CD4-positive, alpha-beta T cell treated with Interleukin-4 for 4 hours (primary cell): ENCODE data around the gene KCNJ9.

ENCODE experiments used
- DNase-seq: peaks from one replicate; pipeline ENCODE4 v3.0.0-alpha.2; 2020

The KCNJ9 gene

DNA sequence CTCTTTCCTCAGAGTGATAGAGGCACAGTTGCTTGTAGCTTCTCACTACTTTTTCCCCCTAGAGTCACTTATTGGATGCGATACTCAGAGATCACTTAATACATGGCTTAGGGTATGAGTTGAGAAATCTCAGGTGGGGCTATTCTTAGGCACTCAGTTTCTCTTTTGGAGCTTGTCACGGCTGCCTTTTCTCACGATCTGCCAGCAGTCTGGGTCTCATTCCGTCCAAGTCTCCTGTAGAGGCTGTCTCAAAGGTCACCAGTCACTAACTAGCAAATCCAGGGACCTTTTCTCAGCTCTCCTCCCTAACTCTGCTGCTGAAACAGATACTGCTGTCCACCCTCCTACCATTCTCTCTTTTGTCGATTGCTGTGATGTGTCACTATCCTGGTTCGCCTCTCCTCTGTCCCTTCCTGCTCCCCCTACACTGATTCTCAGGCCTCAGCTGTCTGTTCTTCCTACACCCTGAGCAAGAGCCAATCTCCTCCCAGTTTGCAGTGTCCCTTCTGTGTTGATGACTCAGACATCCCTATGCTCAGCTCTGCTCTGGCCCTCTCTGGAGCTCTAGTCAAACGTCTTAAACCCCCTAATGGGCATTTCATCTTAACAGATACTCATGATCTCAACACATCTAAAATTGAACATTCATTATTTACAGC is 46.7 kb downstream of the KCNJ9 start:
- no peak for DNase-seq

DNA sequence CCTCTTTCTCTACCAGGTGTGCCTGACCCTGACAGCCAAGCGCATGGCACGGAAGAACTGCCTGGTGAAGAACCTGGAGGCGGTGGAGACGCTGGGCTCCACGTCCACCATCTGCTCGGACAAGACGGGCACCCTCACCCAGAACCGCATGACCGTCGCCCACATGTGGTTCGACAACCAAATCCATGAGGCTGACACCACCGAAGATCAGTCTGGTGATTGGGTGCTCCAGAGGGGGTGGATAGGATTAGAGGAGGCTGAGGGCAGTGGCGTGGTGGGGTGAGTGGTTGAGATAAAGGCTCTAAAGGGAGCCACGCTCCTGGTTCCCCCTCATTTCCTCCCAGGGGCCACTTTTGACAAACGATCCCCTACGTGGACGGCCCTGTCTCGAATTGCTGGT is 47.3 kb downstream of the KCNJ9 start:
- DNase-seq, result no peak

DNA sequence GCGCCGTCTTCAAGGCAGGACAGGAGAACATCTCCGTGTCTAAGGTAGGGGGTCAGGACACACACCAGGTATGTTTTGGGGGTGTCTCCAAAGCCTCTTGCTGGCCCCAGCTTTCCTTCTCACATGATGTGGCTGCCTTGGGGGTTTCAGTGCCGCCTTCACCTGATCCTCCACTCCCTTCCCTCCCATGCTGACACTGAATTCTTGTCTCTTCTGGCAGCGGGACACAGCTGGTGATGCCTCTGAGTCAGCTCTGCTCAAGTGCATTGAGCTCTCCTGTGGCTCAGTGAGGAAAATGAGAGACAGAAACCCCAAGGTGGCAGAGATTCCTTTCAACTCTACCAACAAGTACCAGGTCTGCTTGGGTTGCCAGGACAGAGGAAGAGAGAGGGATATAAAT is 47.7 kb downstream of the KCNJ9 start:
- DNase-seq, result no peak

DNA sequence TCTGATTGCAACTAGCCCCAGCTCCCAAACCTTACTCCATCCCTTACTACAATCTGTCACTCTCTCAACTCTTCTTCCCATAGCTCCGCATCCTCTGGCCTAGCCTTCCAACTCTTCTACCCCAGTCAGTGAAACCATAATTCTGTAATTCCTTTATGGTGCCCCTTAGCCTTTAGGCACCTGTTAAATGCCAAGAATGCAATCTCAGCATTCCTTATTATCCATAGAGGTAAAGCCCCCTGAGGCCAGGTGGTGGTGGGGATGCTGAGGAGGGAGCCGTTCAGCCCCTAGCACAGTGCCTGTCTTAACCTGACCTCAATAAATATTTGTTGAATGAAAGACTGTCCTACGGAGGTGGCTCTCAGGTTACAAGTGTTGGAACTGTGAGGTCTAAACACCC is 48.2 kb downstream of the KCNJ9 start:
- DNase-seq, result no peak

DNA sequence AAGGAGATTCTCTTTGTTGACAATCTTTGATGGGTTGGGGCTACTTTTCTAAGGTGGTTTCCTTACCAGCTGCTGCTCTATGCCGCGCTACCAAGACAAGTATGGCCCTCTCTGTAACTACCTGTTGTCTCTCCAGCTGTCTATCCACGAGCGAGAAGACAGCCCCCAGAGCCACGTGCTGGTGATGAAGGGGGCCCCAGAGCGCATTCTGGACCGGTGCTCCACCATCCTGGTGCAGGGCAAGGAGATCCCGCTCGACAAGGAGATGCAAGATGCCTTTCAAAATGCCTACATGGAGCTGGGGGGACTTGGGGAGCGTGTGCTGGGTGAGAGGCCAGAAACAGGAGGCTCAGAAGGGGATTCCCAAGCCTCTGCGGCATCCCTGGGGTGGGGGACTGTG is 48.6 kb downstream of the KCNJ9 start:
- no peak for DNase-seq

DNA sequence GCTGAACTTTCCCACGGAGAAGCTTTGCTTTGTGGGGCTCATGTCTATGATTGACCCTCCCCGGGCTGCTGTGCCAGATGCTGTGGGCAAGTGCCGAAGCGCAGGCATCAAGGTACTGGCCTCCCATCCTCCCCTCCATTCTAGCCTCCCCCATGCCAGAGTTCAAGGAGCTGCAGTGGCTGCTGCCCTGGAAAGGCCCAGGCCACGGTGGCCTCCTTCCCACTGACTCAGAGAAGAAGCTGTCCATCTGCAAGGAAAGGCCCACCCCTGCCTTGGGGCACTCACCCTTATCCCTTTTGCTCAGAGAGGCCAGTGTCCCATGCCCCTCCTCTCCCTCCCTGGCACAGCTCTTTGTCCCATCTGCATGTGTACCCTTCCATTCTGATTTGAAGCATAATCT is 49.1 kb downstream of the KCNJ9 start:
- DNase-seq, result no peak

DNA sequence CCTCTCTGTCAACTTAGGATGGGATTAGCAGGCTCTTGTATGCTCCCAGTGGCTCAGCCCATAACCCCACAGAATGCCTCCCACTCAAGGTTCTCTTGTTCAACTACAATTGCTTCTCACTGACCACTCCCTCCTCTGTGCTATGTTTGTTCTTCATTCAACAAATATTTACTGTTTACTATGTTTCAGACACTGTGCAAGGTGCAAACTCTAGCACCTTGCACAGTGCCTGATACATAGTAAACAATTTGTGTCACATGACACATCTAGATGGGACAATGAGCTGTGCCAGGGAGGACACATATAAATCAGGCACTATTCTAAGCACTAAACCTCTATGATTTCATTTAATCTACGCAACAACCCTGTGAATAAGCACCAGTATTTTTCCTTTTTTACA is 49.6 kb downstream of the KCNJ9 start:
- DNase-seq, result no peak

DNA sequence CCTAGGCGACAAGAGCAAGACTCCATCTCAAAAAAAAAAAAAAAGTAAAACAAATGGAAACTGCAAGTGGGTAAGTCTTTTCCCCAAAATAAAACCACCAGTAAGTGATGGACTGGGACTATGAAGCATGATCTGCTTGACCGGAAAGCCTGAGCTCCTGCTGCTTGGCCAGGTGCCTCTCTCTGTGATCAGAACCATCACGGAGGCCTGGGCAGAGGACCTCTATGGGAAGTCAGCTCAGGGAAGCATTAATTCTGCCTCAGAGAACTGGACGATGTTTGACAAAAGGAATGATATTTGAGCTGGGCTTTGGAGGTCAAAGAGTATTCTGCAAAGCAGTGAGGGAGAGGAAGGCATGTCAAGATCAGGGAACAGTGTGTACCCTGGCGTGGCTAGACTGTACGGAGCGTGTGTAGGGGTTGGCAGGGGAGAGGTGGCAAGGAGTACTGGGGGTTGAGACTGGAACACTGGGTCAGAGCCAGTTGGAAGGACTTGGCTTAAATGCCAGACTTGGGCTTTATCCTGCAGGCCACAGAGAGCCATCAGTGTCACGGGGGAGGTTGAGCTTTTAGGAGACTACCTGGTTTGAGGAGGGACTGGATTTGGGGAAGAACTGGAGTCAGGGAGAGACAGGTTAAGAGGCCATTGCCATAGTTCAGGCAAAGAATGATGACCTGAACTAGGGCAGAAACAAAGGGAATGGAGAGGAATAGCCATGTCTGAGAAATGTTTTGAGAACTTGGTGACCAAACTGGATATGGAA is 50.6 kb downstream of the KCNJ9 start:
- DNase-seq, result no peak

DNA sequence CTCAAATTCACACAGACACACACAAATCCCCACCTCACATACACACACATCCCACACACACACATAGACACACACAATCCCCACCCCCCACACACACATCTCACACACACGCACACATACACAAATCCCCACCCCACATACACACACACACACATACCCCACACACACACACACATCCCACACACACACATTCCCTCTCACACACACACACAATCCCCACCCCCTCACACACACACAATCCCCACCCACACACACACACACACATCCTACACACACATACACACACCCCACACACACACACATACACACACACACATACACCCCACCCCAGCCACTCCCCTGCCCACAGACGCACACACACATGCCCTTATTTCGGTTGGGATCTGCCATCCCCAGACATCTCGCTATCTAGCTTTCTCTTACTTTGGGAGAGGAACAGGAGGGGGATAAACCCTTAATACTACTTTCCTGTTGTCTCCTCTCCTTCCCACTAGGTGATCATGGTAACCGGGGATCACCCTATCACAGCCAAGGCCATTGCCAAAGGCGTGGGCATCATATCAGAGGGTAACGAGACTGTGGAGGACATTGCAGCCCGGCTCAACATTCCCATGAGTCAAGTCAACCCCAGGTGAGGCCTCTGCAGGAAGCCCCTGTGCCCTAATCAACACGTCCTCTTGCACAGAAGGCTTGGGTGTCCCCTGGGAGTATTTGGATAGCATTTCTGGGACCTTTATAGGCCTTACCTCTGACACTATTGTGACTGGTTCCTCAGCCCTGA is 52.8 kb downstream of the KCNJ9 start:
- DNase-seq, result no peak

DNA sequence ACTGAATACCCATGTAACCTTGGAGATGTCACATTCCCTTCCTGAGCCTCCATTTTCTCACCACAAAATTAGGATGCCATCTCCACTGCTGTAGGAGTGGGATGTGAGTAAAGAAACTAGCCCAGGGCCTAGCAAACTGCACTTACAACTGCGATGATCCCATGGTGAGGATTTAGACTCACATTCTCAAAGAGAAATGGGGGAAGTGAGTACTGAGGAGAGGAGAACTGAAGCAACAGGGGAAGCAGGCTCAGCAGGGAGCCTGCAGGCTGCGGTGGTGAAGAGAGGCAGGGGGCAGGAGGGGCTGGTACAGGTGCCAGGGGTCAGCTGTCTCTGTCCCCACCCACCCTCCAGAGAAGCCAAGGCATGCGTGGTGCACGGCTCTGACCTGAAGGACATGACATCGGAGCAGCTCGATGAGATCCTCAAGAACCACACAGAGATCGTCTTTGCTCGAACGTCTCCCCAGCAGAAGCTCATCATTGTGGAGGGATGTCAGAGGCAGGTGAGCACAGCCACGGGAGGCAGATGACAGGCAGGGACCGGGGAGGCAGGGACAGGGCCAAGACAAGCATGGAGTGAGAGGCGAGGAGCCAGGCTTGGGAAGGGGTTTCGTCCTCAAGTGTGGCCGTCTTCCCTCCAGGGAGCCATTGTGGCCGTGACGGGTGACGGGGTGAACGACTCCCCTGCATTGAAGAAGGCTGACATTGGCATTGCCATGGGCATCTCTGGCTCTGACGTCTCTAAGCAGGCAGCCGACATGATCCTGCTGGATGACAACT is 53.6 kb downstream of the KCNJ9 start:
- no peak for DNase-seq

DNA sequence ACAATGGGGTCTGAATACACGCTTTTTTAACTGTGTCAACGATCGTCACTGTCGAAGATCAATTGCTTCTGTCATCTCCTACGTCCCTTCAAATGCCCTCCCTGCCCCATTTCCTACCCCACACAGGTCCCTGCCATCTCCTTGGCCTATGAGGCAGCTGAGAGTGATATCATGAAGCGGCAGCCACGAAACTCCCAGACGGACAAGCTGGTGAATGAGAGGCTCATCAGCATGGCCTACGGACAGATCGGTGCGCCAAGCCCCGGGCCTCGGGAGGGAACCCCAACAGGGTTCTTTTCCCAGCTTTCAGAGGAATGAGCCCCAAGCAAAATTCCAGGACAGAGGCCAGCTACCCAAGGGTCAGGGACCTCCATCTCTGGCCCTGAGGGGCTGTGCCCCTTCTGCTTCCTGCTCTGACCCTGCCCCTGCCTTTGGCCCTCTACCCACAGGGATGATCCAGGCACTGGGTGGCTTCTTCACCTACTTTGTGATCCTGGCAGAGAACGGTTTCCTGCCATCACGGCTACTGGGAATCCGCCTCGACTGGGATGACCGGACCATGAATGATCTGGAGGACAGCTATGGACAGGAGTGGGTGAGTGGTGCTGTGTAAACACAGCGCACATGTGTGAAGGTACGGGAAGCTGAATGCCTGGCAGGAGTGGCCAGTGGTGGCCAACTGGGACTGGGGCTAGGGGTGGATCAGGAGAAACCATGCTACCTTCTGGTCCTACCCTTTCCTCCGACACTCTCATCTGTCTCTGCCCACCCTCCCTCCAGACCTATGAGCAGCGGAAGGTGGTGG is 55.0 kb downstream of the KCNJ9 start:
- DNase-seq, result no peak

DNA sequence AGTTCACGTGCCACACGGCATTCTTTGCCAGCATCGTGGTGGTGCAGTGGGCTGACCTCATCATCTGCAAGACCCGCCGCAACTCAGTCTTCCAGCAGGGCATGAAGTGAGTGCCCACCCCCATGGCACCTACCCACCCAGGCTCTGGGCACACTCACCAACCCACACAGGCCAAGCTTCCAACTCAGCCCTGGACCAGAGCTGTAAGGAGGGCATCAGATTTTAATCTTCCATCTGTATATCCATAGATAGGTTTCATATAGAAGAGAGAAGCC is 55.5 kb downstream of the KCNJ9 start:
- DNase-seq, result no peak

DNA sequence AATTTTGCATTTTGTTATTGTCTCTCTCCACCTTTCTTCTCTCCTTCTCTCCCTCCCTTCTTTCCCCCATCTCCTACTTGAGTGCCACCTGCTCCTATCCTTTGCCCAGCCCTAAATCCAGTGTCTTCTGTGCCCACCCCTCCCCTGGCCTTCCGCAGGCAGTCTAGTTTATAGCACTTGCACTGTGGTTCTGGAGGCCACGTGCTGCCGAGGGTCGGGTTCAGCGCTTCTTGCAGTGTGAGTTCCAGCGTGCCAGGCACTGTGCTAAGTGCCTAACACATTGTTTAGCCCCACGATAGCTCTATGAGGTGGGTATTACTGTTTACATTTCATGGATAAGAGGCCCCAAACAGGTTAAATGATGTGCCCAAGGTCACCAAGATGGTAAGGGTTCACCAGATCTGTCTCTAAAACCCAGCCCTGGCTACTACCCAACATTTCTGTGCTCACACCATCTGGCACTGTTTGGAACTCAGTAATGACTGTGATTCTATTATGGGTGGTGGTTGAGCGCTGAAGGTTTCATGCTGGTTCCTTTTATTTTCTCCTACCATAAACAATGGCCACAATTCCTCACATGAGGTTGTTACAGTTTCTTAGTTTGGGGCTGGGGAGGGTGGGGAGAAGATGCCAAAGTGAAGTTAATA is 56.0 kb downstream of the KCNJ9 start:
- DNase-seq, result no peak

DNA sequence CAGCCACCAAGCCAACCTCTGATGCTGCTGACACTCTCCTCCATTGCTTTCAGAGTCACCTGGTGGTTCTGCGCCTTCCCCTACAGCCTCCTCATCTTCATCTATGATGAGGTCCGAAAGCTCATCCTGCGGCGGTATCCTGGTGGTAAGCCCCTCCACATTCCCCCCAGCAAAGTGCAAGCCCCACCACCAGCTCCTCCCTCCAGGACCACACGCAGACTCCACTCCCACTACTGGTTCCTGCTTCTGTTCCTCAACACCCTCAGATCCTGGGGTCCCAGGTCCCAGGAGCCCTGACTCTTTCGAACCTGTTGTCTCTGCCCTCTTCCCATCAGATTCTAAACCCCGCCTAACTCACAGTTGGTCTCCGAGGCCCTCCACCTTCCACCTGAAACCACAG is 58.5 kb downstream of the KCNJ9 start:
- no peak for DNase-seq
